Stimulated activated effector memory CD8-positive, alpha-beta T cell treated with anti-CD3 and anti-CD28 coated beads, Interleukin-12 subunit alpha, Interleukin-12 subunit beta, amount 100 ng/mL, for 72 hours (primary cell): ENCODE data around the gene MYO10.
A peak's percentile ranks its signal among the peaks of the same experiment; 100 is the strongest.

ENCODE experiments used
- ATAC-seq: fragments of 150-1000 bp; cut with Tn5 transposase; 2 replicates; pipeline ENCODE4 v1.10.0; 2021
- DNase-seq, 2 donors: peaks; one replicate each; pipeline ENCODE4 v3.0.0; 2021 to 2022; ENCODE audit warnings: low spot score in 2 of 2
- H3K27ac Mint-ChIP-seq: one replicate; pipeline ENCODE4 v1.8.0; 2022; ENCODE audit warnings: mild to moderate bottlenecking, mixed read lengths
- H3K36me3 Mint-ChIP-seq: one replicate; pipeline ENCODE4 v1.8.0; 2022; ENCODE audit warnings: mild to moderate bottlenecking, mixed read lengths
- H3K4me1 Mint-ChIP-seq: one replicate; pipeline ENCODE4 v1.8.0; 2022; ENCODE audit warnings: mixed read lengths
- H3K4me3 Mint-ChIP-seq: one replicate; pipeline ENCODE4 v1.8.0; 2022; ENCODE audit warnings: mild to moderate bottlenecking, mixed read lengths
- H3K9me3 Mint-ChIP-seq: one replicate; pipeline ENCODE4 v1.8.0; 2022; ENCODE audit warnings: mixed read lengths

MYO10 gene

GRCh38 chr5:16616536-16617273 lies 319.4 kb downstream of the MYO10 start, which contains the start of gene RETREG1:
Gene RETREG1, minus strand, starts transcription at chr5:16616997. Its CDS starts 26 bp downstream, at chr5:16616971.
- Mint-ChIP-seq H3K27ac (no peak within 1 kb of the TSS), H3K4me3 (no peak within 1 kb of the TSS), H3K36me3 (no peaks in the 10 kb centered on the region), H3K9me3 (no peaks in the 10 kb centered on the region), H3K4me1 (peaks cover 10% of the 10 kb centered on the region)
- DNase-seq (peak; percentile 63 to 81), ATAC-seq (peak; percentile 91)

DNA sequence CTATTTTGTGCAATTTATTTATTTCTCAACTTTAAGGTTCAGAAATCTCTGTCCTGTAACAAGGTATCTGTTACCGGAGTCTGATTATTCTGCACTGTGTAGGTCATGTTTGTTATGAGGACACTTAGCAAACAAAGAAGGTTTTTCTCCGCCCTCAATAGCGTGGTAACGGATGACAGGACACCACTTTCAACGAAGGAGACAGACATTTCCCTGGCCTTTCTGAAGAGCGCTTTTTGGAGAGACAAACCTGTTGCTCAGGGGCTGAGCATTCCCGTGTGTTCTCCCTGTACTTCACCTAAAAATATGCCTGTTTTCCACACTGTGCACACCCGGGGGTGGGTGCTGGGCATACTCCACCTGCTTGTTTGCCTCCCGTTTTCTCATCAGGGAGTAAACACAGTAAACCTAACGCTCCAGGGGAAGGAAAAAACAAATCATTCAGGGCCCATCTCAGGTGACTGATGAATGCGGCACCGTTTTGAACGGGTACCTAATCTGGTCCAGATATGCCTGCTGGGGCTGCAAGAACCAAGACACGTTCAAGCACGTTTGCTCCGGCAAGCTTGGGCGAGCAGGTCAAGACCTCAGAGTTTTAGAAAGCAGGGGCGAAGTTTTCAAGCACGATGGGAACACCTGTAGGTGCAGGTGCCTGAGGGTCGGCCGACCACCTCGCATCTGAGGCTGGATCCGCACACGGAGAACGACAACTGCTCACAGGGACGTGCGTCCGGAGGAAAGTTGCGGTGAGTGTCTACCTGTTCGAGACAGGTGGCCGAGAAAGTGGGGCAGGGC lies 320.1 kb downstream of the MYO10 start:
- DNase-seq (no peak), ATAC-seq (no peak)
- Mint-ChIP-seq H3K4me3 (no peak overlapping the region), H3K4me1 (peaks cover 17% of the 10 kb centered on the region), H3K9me3 (no peaks in the 10 kb centered on the region), H3K27ac (no peak overlapping the region), H3K36me3 (no peaks in the 10 kb centered on the region)

- H3K27ac Mint-ChIP-seq, result no peak overlapping the region
These were observed 324.1 kb downstream of the MYO10 start for GRCh38 chr5:16612007-16612406.

More at GRCh38 chr5:16612007-16612406, 324.1 kb downstream of the MYO10 start:
- ATAC-seq, result no peak
- no peaks in the 10 kb centered on the region for H3K36me3 Mint-ChIP-seq
- peaks cover 22% of the 10 kb centered on the region for H3K4me1 Mint-ChIP-seq
- H3K4me3 Mint-ChIP-seq, result no peak overlapping the region
- H3K9me3 Mint-ChIP-seq, result no peaks in the 10 kb centered on the region
- no peak for DNase-seq
